SK-N-SH (cell line): ENCODE measurements around the gene CPED1. TPM values are rescaled to one million over a fixed set of nuclear protein-coding genes. Genes with fewer than 3 reads are reported as not detected.

Experiments
- CTCF ChIA-PET: fragments of 300-600, 350-600 bp; formaldehyde crosslinking; extraction: SDS; loops from one replicate; lab custom pipeline; 2021; lab: Yijun Ruan, JAX
- POLR2A ChIA-PET: fragments of 350-600 bp; sonication (Branson Sonifier 250); formaldehyde crosslinking; extraction: SDS; loops from one replicate; lab custom pipeline; 2020; ENCODE audit warnings: antibody characterized with exemption, inconsistent platforms; lab: Yijun Ruan, JAX
- DNase-seq: peaks from one replicate; pipeline ENCODE4 v3.0.0; 2012
- H2AFZ ChIP-seq: fragments of 200-600 bp; sonication (generic); 2 replicates; pipeline ENCODE4 v1.8.1; 2016; ENCODE audit warnings: antibody characterized with exemption, mild to moderate bottlenecking, low read depth
- H3F3A ChIP-seq: fragments of 200-600 bp; sonication (generic); replicated peaks from 2 replicates; pipeline ENCODE3; 2016; ENCODE audit warnings: antibody characterized with exemption, mild to moderate bottlenecking; ENCODE audit not compliant: insufficient read depth
- H3K27ac ChIP-seq, 2 experiments: fragments of 200-500 bp in 1 of 2; fragments of 200-600 bp in 1 of 2; sonication (Bioruptor generic) in 1 of 2; sonication (generic), shearing (Covaris generic) in 1 of 2; 2 replicates each; pipeline versions ENCODE4 v1.5.1 to v1.6.1; 2014 to 2016; ENCODE audit warnings: low read depth in 2 of 2, inconsistent platforms in 1 of 2, low read length in 1 of 2, mild to moderate bottlenecking in 1 of 2, mixed read lengths in 1 of 2
- H3K27me3 ChIP-seq: fragments of 200-600 bp; sonication (generic), shearing (Covaris generic); 2 replicates; pipeline ENCODE4 v1.6.1; 2016; ENCODE audit warnings: mixed run types; ENCODE audit not compliant: insufficient read depth
- H3K36me3 ChIP-seq, 2 experiments: fragments of 200-500 bp in 1 of 2; fragments of 200-600 bp in 1 of 2; sonication (Bioruptor generic) in 1 of 2; sonication (generic) in 1 of 2; replicated peaks in 1 of 2; 2 replicates each; pipeline versions ENCODE3 to v1.5.1; 2014 to 2016; ENCODE audit warnings: low read length in 1 of 2, mild to moderate bottlenecking in 1 of 2; ENCODE audit not compliant: insufficient read depth in 2 of 2, control insufficient read depth in 1 of 2
- H3K4me1 ChIP-seq, 2 experiments: fragments of 200-500 bp in 1 of 2; fragments of 200-600 bp in 1 of 2; sonication (Bioruptor generic) in 1 of 2; sonication (generic), shearing (Covaris generic) in 1 of 2; 2 replicates each; pipeline versions ENCODE4 v1.5.1 to v1.6.1; 2014 to 2016; ENCODE audit warnings: low read depth in 1 of 2, low read length in 1 of 2, mixed run types in 1 of 2; ENCODE audit not compliant: insufficient read depth in 2 of 2, control insufficient read depth in 1 of 2
- H3K4me2 ChIP-seq: fragments of 200-600 bp; sonication (generic), shearing (Covaris generic); 2 replicates; pipeline ENCODE4 v1.6.1; 2017; ENCODE audit warnings: mixed run types
- H3K4me3 ChIP-seq, 2 experiments: fragments of 200-500 bp in 1 of 2; fragments of 200-600 bp in 1 of 2; sonication (Bioruptor generic) in 1 of 2; sonication (generic), shearing (Covaris generic) in 1 of 2; 2 replicates each; pipeline versions ENCODE4 v1.5.1 to v1.8.1; 2014 to 2016; ENCODE audit warnings: low read depth in 2 of 2, inconsistent platforms in 1 of 2, low read length in 1 of 2, mild to moderate bottlenecking in 1 of 2, mixed read lengths in 1 of 2, moderate library complexity in 1 of 2
- H3K79me2 ChIP-seq: fragments of 200-600 bp; sonication (generic); 2 replicates; pipeline ENCODE4 v1.8.1; 2017; ENCODE audit warnings: mild to moderate bottlenecking; ENCODE audit not compliant: insufficient read depth
- H3K9ac ChIP-seq: fragments of 200-600 bp; sonication (generic); 2 replicates; pipeline ENCODE4 v1.6.1; 2017; ENCODE audit warnings: mixed run types
- H3K9me2 ChIP-seq: fragments of 200-600 bp; sonication (generic); 2 replicates; pipeline ENCODE4 v1.6.1; 2017; ENCODE audit warnings: mixed run types
- H3K9me3 ChIP-seq: fragments of 200-600 bp; sonication (generic); 2 replicates; pipeline ENCODE4 v1.6.1; 2017; ENCODE audit warnings: mixed run types, mild to moderate bottlenecking, moderate library complexity
- H4K20me1 ChIP-seq: fragments of 200-600 bp; sonication (generic); 2 replicates; pipeline ENCODE4 v1.6.1; 2017; ENCODE audit warnings: mild to moderate bottlenecking, mixed run types; ENCODE audit not compliant: insufficient read depth
- ELF1 ChIP-seq: IDR thresholded peaks from 2 replicates; pipeline ENCODE4 v1.4.0; 2012
- FOSL2 ChIP-seq: IDR thresholded peaks from 2 replicates; pipeline ENCODE4 v1.4.0; 2012; ENCODE audit warnings: low read depth, mild to moderate bottlenecking, moderate library complexity, borderline replicate concordance
- FOXJ3 ChIP-seq: sonication (generic); formaldehyde crosslinking; IDR thresholded peaks from 2 replicates; pipeline ENCODE4 v1.5.1; 2020; ENCODE audit warnings: mild to moderate bottlenecking, missing genetic modification reagents
- FOXM1 ChIP-seq: IDR thresholded peaks from 2 replicates; pipeline ENCODE4 v1.4.0; 2012; ENCODE audit warnings: low read depth, mild to moderate bottlenecking
- GABPA ChIP-seq: IDR thresholded peaks from 2 replicates; pipeline ENCODE4 v1.4.0; 2012; ENCODE audit warnings: low read depth, mild to moderate bottlenecking
- MXI1 ChIP-seq: IDR thresholded peaks from 2 replicates; pipeline ENCODE4 v1.6.1; 2012; ENCODE audit warnings: mild to moderate bottlenecking, low read depth, low read length, improper control_type of control experiment
- NFIC ChIP-seq: IDR thresholded peaks from 2 replicates; pipeline ENCODE4 v1.4.0; 2012; ENCODE audit warnings: borderline replicate concordance
- NRF1 ChIP-seq: IDR thresholded peaks from 2 replicates; pipeline ENCODE4 v1.6.1; 2012; ENCODE audit warnings: low read depth, mild to moderate bottlenecking, low read length
- RAD21 ChIP-seq: IDR thresholded peaks from 2 replicates; pipeline ENCODE4 v1.6.1; 2012; ENCODE audit warnings: mild to moderate bottlenecking, low read length
- RCOR1 ChIP-seq: fragments of 150-350 bp; IDR thresholded peaks from 2 replicates; pipeline ENCODE4 v1.6.1; 2017; ENCODE audit warnings: antibody characterized with exemption, low read length
- REST ChIP-seq: IDR thresholded peaks from 2 replicates; pipeline ENCODE4 v1.6.1; 2012; ENCODE audit warnings: mild to moderate bottlenecking, low read depth, low read length, moderate library complexity
- SIN3A ChIP-seq: IDR thresholded peaks from 2 replicates; pipeline ENCODE4 v1.6.1; 2012; ENCODE audit warnings: low read depth, mild to moderate bottlenecking, low read length, moderate library complexity, borderline replicate concordance
- SMC3 ChIP-seq: IDR thresholded peaks from 2 replicates; pipeline ENCODE4 v1.6.1; 2012; ENCODE audit warnings: low read depth, low read length, improper control_type of control experiment
- TAF1 ChIP-seq: IDR thresholded peaks from 2 replicates; pipeline ENCODE4 v1.6.1; 2012; ENCODE audit warnings: low read depth, mild to moderate bottlenecking, low read length, moderate library complexity, borderline replicate concordance
- TEAD4 ChIP-seq: IDR thresholded peaks from 2 replicates; pipeline ENCODE4 v1.4.0; 2012; ENCODE audit warnings: mild to moderate bottlenecking, borderline replicate concordance; ENCODE audit not compliant: insufficient read depth
- USF1 ChIP-seq: IDR thresholded peaks from 2 replicates; pipeline ENCODE4 v1.4.0; 2012; ENCODE audit warnings: low read depth, borderline replicate concordance
- ZBTB33 ChIP-seq: IDR thresholded peaks from 2 replicates; pipeline ENCODE4 v1.4.0; 2012; ENCODE audit warnings: low read depth, borderline replicate concordance
- WGBS: methylation state at CpG from one replicate; pipeline ENCODE4 v1.1.6; 2017; ENCODE audit warnings: low lambda C conversion rate; 5-methylcytosine and 5-hydroxymethylcytosine counted together
- polyA plus RNA-seq, 3 experiments: library from polyadenylated mRNA; depleted of rRNA; stranded (reverse); fragments of >200 nt; gene quantifications; 2 replicates each; pipeline ENCODE4 v1.2.3, GENCODE V29; 2012
- TF ChIP-seq, protein P1 (sequence below): fragments of 150-350 bp; IDR thresholded peaks from 2 replicates; pipeline ENCODE4 v1.6.1; 2016; ENCODE audit warnings: mild to moderate bottlenecking, low read depth, low read length

CPED1 gene
- polyA plus RNA-seq, 1 of the 3 experiments (the other 2 are of a cell fraction) = 4.4 TPM

- H4K20me1 ChIP-seq = no peaks in the 10 kb centered on the region
- no peak overlapping the region for H3K4me3 ChIP-seq
- no peak overlapping the region for H3K9ac ChIP-seq
- H3K4me2 ChIP-seq = no peak overlapping the region
- ChIA-PET CTCF (interaction anchor here (1.1 to 4.5 kb wide), 5 partner anchors 20 to 311 kb away, joined by 3 to 30 read pairs (median 20); partner anchors contain the start of gene CPED1), POLR2A (no interaction called here)
- H3K27ac ChIP-seq = no peak overlapping the region
- no peaks in the 10 kb centered on the region for H3K9me2 ChIP-seq
- H3K9me3 ChIP-seq = no peaks in the 10 kb centered on the region
- no peak overlapping the region for H2AFZ ChIP-seq
- no peaks in the 10 kb centered on the region for H3F3A ChIP-seq
- WGBS = 83% methylated on average over 2 of the region's 2 CpGs
- H3K36me3 ChIP-seq = peaks cover 0 to 2% of the 10 kb centered on the region in 2 experiments
- no peaks in the 10 kb centered on the region for H3K27me3 ChIP-seq
- no peak for DNase-seq
- H3K79me2 ChIP-seq = no peaks in the 10 kb centered on the region
- no peak for TF ChIP-seq FOXJ3
- TF ChIP-seq REST = no peak
- TF ChIP-seq NFIC = no peak
- TF ChIP-seq NRF1 = no peak
- no peak for TF ChIP-seq RCOR1
- no peak for TF ChIP-seq FOXM1
- TF ChIP-seq RAD21 = no peak
- TF ChIP-seq FOSL2 = no peak
- peaks cover 0 to under 1% of the 10 kb centered on the region in 2 experiments; a peak in 2 of 4 replicates for H3K4me1 ChIP-seq
Observed at GRCh38 chr7:121102619-121103018, 114.1 kb downstream of the CPED1 start.

DNA sequence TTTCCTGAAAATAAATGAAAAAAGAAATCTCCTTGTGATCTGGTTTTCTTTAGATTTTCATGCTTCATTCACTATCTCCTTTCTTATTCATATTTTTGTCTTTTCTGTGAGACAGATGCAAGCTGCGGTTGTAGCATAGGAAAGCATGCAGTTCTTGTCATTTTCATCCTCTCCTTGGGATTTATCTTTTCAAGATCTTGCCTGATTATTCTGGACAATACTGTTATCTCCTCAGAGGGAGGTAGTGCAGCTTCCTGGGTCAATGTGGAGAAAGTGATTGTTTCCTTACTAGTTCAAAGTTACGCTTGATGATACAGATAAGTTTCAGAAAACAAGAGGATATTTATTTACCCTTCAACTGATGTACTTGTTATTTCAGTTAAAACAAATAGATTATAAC is 114.6 kb downstream of the CPED1 start:
- Histone ChIP-seq H2AFZ (no peak overlapping the region), H3K9me3 (no peaks in the 10 kb centered on the region), H3F3A (no peaks in the 10 kb centered on the region), H4K20me1 (no peaks in the 10 kb centered on the region), H3K4me2 (no peak overlapping the region), H3K79me2 (no peaks in the 10 kb centered on the region), H3K9ac (no peak overlapping the region)
- CTCF ChIA-PET = interaction anchor here (0.9 to 4.5 kb wide), 6 partner anchors 21 to 312 kb away, joined by 3 to 30 read pairs (median 18); partner anchors contain the start of gene CPED1
- TF ChIP-seq FOXM1 = no peak
- TF ChIP-seq SMC3 = no peak
- no peak for TF ChIP-seq ELF1
- TF ChIP-seq RAD21 = no peak
- TF ChIP-seq TAF1 = no peak
- TF ChIP-seq MXI1 = no peak
- no peak for TF ChIP-seq GABPA
- TF ChIP-seq, protein P1, sequence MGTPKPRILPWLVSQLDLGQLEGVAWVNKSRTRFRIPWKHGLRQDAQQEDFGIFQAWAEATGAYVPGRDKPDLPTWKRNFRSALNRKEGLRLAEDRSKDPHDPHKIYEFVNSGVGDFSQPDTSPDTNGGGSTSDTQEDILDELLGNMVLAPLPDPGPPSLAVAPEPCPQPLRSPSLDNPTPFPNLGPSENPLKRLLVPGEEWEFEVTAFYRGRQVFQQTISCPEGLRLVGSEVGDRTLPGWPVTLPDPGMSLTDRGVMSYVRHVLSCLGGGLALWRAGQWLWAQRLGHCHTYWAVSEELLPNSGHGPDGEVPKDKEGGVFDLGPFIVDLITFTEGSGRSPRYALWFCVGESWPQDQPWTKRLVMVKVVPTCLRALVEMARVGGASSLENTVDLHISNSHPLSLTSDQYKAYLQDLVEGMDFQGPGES = no peak
- TF ChIP-seq ZBTB33 = no peak
- TF ChIP-seq TEAD4 = no peak
- TF ChIP-seq USF1 = no peak
- no peak for TF ChIP-seq SIN3A
- TF ChIP-seq, all 33 proteins: peak for 0
- 92% methylated on average over 2 of the region's 2 CpGs for WGBS
- POLR2A ChIA-PET = no interaction called here
- peaks cover 0 to 2% of the 10 kb centered on the region in 2 experiments for H3K36me3 ChIP-seq
- no peak overlapping the region for H3K4me3 ChIP-seq
- no peaks in the 10 kb centered on the region for H3K9me2 ChIP-seq
- no peak for DNase-seq
- H3K4me1 ChIP-seq = no peaks in the 10 kb centered on the region
- no peaks in the 10 kb centered on the region for H3K27me3 ChIP-seq
- H3K27ac ChIP-seq = no peak overlapping the region
